ENCODE results near the gene LRRC4C.

GRCh38 chr11:41403458-41403857 is 56.0 kb downstream of the LRRC4C start:
- TF ChIP-seq REST (IDR thresholded peaks at IDR 0.05; ENCODE audit: borderline replicate concordance), result no peak
- TF ChIP-seq EP300 (conservative IDR thresholded peaks at IDR 0.05; ENCODE audit: poor library complexity, severe bottlenecking), result no peak

Measured in neural cell (in vitro differentiated cells).